Heart left ventricle (tissue), 13 donors: ENCODE data around the gene PLCB4.

Experiments used
- POLR2A ChIP-seq, 2 donors: fragments of 450-650 bp; IDR thresholded peaks; one replicate each; pipeline ENCODE4 v1.6.1; 2017; ENCODE audit warnings: antibody characterized with exemption in 2 of 2, mild to moderate bottlenecking in 2 of 2, moderate library complexity in 2 of 2
- TF ChIP-seq, protein P1 (sequence below), 12 donors: fragments of 200-600 bp; sonication (generic) in 4 of 12; IDR thresholded peaks; one replicate each; pipeline versions ENCODE4 v1.5.0 to v1.8.0; 2018 to 2022; ENCODE audit warnings: antibody characterized with exemption in 12 of 12, mild to moderate bottlenecking in 5 of 12
- donor health status: ischemic (EF 13 %, LVEDD 7.1; RV severe dilation, severe dysfunction).
- donor health status: DM: no; HTN: yes; CAD: no.
- donor health status: DM: no; HTN: no; CAD: no.
- donor health status: ischemic (EF 25% LVEDD 6.9; RV normal size, moderate dysfunction).
- donor health status: ischemic (EF 25% LVEDD 5.7; RV mildly dilated, moderate dysfunction).
- donor health status: ischemic (EF 35%, LVEDD 5.7; RV mildly dilated, moderate dysfunction).
- donor health status: nonischemic (EF 11% LVEDD 7.7; RV severe dilation, severe dysfunction).
- donor health status: DM: yes; HTN: yes; CAD: no.
- donor health status: PGD.
- donor health status: ischemic (EF 29% LVEDD 5.4; RV normal size, mild dysfunction).
- donor health status: nonischemic (EF 23%, LVEDD 6.1; RV moderate dilation, normal function).

DNA sequence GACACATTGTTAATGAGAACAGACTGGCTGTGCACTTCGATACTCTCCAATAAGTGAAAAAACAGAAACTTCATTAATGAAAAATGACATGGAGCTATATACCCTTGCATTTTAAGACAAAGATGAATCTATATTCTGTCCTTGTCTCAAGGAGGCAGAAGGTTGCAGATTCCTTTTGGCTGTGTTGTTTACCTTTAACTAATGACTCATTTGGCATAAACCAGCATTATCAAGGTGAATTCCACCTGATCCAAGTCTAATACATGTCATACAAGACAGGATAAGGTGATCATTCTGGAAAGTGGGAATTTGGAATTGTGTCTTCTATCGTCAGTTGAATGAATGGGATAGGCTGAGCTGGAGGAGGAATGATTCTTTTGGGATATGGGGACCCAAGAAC, 192.9 kb downstream of the PLCB4 start:
- TF ChIP-seq, protein P1, sequence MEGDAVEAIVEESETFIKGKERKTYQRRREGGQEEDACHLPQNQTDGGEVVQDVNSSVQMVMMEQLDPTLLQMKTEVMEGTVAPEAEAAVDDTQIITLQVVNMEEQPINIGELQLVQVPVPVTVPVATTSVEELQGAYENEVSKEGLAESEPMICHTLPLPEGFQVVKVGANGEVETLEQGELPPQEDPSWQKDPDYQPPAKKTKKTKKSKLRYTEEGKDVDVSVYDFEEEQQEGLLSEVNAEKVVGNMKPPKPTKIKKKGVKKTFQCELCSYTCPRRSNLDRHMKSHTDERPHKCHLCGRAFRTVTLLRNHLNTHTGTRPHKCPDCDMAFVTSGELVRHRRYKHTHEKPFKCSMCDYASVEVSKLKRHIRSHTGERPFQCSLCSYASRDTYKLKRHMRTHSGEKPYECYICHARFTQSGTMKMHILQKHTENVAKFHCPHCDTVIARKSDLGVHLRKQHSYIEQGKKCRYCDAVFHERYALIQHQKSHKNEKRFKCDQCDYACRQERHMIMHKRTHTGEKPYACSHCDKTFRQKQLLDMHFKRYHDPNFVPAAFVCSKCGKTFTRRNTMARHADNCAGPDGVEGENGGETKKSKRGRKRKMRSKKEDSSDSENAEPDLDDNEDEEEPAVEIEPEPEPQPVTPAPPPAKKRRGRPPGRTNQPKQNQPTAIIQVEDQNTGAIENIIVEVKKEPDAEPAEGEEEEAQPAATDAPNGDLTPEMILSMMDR (IDR thresholded peaks at IDR 0.05), result no peak
- TF ChIP-seq POLR2A (IDR thresholded peaks at IDR 0.05), result no peak
